Vagina (tissue), 2 donors: Measurements from ENCODE around the gene FAM169A.
"Not testable (repeated sequence)": the region's sequence is repeated elsewhere in the genome, so short reads cannot be mapped to it uniquely, and the experiment has no call there.

Experiments
- CTCF ChIP-seq, 3 experiments: fragments of 450-650 bp in 2 of 3; fragments of 200-600 bp in 1 of 3; sonication (generic) in 1 of 3; IDR thresholded peaks; one replicate each; pipeline ENCODE4 v1.5.1; 2017 to 2019; ENCODE audit warnings: antibody characterized with exemption in 3 of 3, mild to moderate bottlenecking in 2 of 3, moderate library complexity in 2 of 3
- POLR2A ChIP-seq, 2 donors: fragments of 450-650 bp; IDR thresholded peaks; one replicate each; pipeline ENCODE4 v1.6.1; 2017; ENCODE audit warnings: antibody characterized with exemption in 2 of 2, mild to moderate bottlenecking in 2 of 2, moderate library complexity in 2 of 2
- POLR2AphosphoS5 ChIP-seq, 2 donors: sonication (generic); formaldehyde crosslinking; IDR thresholded peaks; one replicate each; pipeline ENCODE4 v1.9.0; 2017; ENCODE audit warnings: antibody characterized with exemption in 2 of 2, mild to moderate bottlenecking in 2 of 2, low read depth in 1 of 2; ENCODE audit not compliant: insufficient read depth in 1 of 2

- TF ChIP-seq CTCF (IDR thresholded peaks at IDR 0.05); POLR2A (IDR thresholded peaks at IDR 0.05); POLR2AphosphoS5 (IDR thresholded peaks at IDR 0.05; ENCODE audit: insufficient read depth in 1 of 2, low read depth in 1 of 2): not testable (repeated sequence)
These were observed 3.2 kb upstream of the FAM169A start for GRCh38 chr5:74869414-74869813.
